Activated B cell treated with CpG ODN at 0.5 μM for 24 hours (primary cell): ENCODE data around the gene HSPA12B. TPM values are rescaled to one million over a fixed set of nuclear protein-coding genes. Genes with fewer than 3 reads are reported as not detected.

Source experiments
- ATAC-seq: fragments of 200-7000 bp; cut with Tn5 transposase; one replicate; pipeline ENCODE4 v1.10.0; 2021; ENCODE audit warnings: low read depth, mild to moderate bottlenecking, moderate library complexity
- CTCF ChIA-PET: fragments of 350-600 bp; sonication (Branson Sonifier 250); formaldehyde crosslinking; loops from one replicate; lab custom pipeline; 2021; ENCODE audit warnings: antibody characterized with exemption; lab: Charles Lee
- POLR2A ChIA-PET: fragments of 350-600 bp; sonication (Branson Sonifier 250); formaldehyde crosslinking; loops from one replicate; lab custom pipeline; 2021; ENCODE audit warnings: antibody characterized with exemption; lab: Charles Lee
- DNase-seq: peaks from one replicate; pipeline ENCODE4 v3.0.0; 2022
- H3K27ac Mint-ChIP-seq: one replicate; pipeline ENCODE4 v1.8.0; 2020; ENCODE audit warnings: mixed read lengths
- H3K27me3 Mint-ChIP-seq: one replicate; pipeline ENCODE4 v1.8.0; 2021; ENCODE audit warnings: mixed read lengths
- H3K36me3 Mint-ChIP-seq: one replicate; pipeline ENCODE4 v1.8.0; 2021; ENCODE audit warnings: low read depth, mixed read lengths
- H3K4me1 Mint-ChIP-seq: one replicate; pipeline ENCODE4 v1.8.0; 2021; ENCODE audit warnings: mixed read lengths
- H3K4me3 Mint-ChIP-seq: one replicate; pipeline ENCODE4 v1.8.0; 2020; ENCODE audit warnings: mild to moderate bottlenecking, mixed read lengths
- H3K9me3 Mint-ChIP-seq: one replicate; pipeline ENCODE4 v1.8.0; 2020; ENCODE audit warnings: mixed read lengths
- intact Hi-C: fragments of 100-400 bp; cut with micrococcal nuclease; formaldehyde crosslinking; loops from one replicate; pipeline ENCODE4 v1.15.1; 2024
- total RNA-seq: library from RNA; stranded (reverse); gene quantifications from 2 replicates; pipeline ENCODE4 v1.2.3, GENCODE V29; 2022
- TF ChIP-seq, protein P1 (sequence below): fragments of 200-600 bp; IDR thresholded peaks from one replicate; pipeline ENCODE4 v1.8.0; 2022; ENCODE audit warnings: antibody characterized with exemption, mild to moderate bottlenecking

Gene HSPA12B
- total RNA-seq, 1 donor from 2014 or later: not detected

DNA sequence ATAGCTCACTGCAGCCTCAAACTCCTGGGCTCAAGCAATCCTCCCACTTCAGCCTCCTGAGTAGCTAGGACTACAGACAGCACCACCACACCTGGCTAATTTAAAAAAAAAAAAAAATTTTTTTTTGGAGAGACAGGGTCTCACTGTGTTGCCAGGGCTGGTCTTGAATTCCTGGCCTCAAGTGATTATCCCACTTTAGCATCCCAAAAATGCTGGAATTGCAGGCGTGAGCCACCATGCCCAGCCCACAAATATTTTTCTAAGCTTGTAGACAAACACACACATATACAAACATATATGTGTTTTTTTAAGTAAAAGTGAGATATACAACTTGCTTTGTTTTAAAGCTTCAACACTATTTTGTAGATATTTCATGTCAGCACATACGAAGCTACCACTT is 10.8 kb downstream of the HSPA12B start:
- ATAC-seq: no peak
- peaks cover 11% of the 10 kb centered on the region for H3K4me1 Mint-ChIP-seq
- H3K36me3 Mint-ChIP-seq: no peaks in the 10 kb centered on the region
- TF ChIP-seq, protein P1, sequence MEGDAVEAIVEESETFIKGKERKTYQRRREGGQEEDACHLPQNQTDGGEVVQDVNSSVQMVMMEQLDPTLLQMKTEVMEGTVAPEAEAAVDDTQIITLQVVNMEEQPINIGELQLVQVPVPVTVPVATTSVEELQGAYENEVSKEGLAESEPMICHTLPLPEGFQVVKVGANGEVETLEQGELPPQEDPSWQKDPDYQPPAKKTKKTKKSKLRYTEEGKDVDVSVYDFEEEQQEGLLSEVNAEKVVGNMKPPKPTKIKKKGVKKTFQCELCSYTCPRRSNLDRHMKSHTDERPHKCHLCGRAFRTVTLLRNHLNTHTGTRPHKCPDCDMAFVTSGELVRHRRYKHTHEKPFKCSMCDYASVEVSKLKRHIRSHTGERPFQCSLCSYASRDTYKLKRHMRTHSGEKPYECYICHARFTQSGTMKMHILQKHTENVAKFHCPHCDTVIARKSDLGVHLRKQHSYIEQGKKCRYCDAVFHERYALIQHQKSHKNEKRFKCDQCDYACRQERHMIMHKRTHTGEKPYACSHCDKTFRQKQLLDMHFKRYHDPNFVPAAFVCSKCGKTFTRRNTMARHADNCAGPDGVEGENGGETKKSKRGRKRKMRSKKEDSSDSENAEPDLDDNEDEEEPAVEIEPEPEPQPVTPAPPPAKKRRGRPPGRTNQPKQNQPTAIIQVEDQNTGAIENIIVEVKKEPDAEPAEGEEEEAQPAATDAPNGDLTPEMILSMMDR: no peak
- ChIA-PET POLR2A (no interaction called here), CTCF (no interaction called here)
- no peaks in the 10 kb centered on the region for H3K9me3 Mint-ChIP-seq
- intact Hi-C loops: no loop called here
- DNase-seq: no peak
- no peak overlapping the region for H3K27ac Mint-ChIP-seq
- H3K4me3 Mint-ChIP-seq: no peak overlapping the region
- peaks cover 18% of the 10 kb centered on the region for H3K27me3 Mint-ChIP-seq

DNA sequence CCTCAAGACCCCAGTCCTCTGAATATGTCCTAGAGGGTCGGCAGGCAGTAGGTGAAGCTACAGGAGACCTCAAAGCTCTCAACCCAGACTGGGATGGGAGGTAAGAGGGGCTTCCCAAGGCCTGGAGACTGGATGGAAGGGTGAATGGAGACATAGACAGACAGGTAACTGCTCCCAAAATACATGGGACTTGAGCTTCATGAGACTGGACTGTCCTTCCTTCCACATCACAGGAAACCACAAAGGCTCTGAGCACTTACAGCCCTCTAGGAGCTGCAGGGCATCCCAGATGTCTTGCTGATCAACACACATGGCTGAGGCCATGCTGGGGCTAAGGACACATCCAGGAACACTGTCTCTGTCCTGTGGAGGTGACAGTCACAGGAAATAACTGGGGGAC is 11.6 kb downstream of the HSPA12B start:
- no peak overlapping the region for H3K27ac Mint-ChIP-seq
- DNase-seq (no peak), ATAC-seq (no peak)
- no peak overlapping the region for H3K4me3 Mint-ChIP-seq
- intact Hi-C loops: no loop called here
- H3K27me3 Mint-ChIP-seq: peaks cover 18% of the 10 kb centered on the region
- POLR2A ChIA-PET: no interaction called here
- H3K36me3 Mint-ChIP-seq: no peaks in the 10 kb centered on the region
- peaks cover 11% of the 10 kb centered on the region for H3K4me1 Mint-ChIP-seq
- H3K9me3 Mint-ChIP-seq: no peaks in the 10 kb centered on the region
- CTCF ChIA-PET: no interaction called here
- TF ChIP-seq, protein P1: no peak

DNA sequence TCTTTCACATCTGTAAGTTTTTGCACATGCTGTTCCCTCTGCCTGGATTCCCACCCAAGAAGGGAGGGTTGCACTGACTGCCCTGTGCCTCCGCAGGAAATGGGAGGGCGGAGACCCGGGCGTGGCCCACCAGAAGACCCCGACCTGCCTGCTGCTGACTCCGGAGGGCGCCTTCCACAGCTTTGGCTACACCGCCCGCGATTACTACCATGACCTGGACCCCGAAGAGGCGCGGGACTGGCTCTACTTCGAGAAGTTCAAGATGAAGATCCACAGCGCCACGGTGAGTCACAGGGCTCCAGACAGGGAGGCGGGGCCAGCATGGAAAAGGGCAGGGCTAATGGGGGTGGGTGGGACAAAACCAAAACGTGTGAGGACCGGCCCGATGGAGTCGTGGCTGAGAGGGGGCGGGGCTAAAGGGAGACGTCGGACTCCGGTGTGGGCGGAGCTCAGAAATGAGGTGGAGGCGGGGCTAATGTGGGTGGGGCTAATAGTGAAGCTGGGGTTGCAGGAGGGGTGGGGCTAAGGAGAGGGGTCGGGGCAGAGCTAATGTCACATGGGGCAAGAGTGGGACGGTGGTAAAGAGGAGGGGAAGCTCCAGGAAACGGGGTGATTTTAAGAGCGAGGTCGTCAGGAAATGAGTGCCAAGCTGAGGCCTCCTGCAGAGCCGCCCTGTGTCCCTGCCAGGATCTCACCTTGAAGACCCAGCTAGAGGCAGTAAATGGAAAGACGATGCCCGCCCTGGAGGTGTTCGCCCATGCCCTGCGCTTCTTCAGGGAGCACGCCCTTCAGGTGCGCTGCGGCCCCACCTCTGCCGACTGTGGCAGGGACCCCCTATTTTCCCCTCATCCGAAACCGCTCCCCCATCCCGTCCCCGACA is 12.6 kb downstream of the HSPA12B start:
- peak; percentile 84 for ATAC-seq
- CTCF ChIA-PET: interaction anchor here (1.2 kb wide), 1 partner anchor 23 kb away, joined by 3 read pairs; the partner anchor contains the start of gene ADISSP
- no peaks in the 10 kb centered on the region for H3K36me3 Mint-ChIP-seq
- POLR2A ChIA-PET: interaction anchor here (0.6 to 1.2 kb wide), 3 partner anchors 22 to 293 kb away, joined by 3 to 5 read pairs (median 3); partner anchors contain the start of gene ADISSP
- intact Hi-C loops: no loop called here
- H3K27me3 Mint-ChIP-seq: peaks cover 18% of the 10 kb centered on the region
- no peak overlapping the region for H3K27ac Mint-ChIP-seq
- H3K4me3 Mint-ChIP-seq: peak overlapping the region; percentile 64
- peak; percentile 42 for DNase-seq
- TF ChIP-seq, protein P1: no peak
- peaks cover 11% of the 10 kb centered on the region for H3K4me1 Mint-ChIP-seq
- no peaks in the 10 kb centered on the region for H3K9me3 Mint-ChIP-seq

DNA sequence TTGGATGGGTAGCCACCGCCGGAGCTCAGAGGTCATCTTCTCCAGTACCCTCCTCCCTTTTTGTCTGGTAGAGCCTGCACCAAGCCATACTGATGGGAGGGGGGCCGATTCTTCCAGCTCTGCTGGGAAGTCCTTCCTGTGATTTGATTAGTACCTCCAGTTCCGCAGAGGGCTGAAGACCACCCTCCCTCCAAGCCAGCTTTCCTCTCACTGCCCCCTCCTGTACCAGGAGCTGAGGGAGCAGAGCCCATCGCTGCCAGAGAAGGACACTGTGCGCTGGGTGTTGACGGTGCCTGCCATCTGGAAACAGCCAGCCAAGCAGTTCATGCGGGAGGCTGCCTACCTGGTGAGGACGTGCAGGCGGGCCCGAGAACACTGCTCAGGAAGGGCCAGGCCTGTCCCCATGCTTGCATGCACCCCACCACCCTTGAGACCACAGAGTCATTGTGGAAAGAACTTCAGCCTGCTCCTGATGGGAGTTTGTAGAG is 13.2 kb downstream of the HSPA12B start:
- H3K4me3 Mint-ChIP-seq: no peak overlapping the region
- CTCF ChIA-PET: interaction anchor here (1.2 kb wide), 1 partner anchor 22 kb away, joined by 3 read pairs; the partner anchor contains the start of gene ADISSP
- no peaks in the 10 kb centered on the region for H3K36me3 Mint-ChIP-seq
- POLR2A ChIA-PET: interaction anchor here (1.2 kb wide), 1 partner anchor 22 kb away, joined by 3 read pairs; the partner anchor contains the start of gene ADISSP
- no peaks in the 10 kb centered on the region for H3K9me3 Mint-ChIP-seq
- no peak overlapping the region for H3K27ac Mint-ChIP-seq
- H3K4me1 Mint-ChIP-seq: peaks cover 12% of the 10 kb centered on the region
- H3K27me3 Mint-ChIP-seq: peaks cover 18% of the 10 kb centered on the region
- intact Hi-C loops: no loop called here
- ATAC-seq: no peak
- TF ChIP-seq, protein P1: no peak
- DNase-seq: no peak

DNA sequence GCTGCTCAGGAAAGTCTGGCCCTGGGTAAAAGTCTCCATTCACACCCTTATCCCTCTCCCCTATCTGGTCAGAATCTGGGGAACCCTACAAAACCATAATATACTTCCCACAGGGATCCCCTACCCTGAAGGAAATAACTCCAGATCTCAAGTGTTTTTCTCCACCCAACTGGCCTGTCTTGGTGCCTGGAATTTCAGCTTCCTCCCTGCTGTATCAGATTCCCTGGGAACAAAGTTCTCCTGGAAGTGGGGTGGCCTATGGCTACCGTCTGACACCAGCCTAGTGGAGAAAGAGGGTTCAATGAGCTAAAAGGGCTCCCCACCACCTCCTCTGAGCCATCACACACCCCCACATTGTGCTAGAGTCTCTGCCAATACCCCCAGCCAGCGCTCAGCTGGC is 15.0 kb downstream of the HSPA12B start:
- intact Hi-C loops: no loop called here
- POLR2A ChIA-PET: interaction anchor here (0.6 kb wide), 1 partner anchor 32 kb away, joined by 3 read pairs; no protein-coding TSS in a partner anchor
- Mint-ChIP-seq H3K4me1 (peaks cover 20% of the 10 kb centered on the region), H3K36me3 (no peaks in the 10 kb centered on the region), H3K4me3 (no peak overlapping the region), H3K27me3 (peaks cover 18% of the 10 kb centered on the region), H3K27ac (no peak overlapping the region), H3K9me3 (no peaks in the 10 kb centered on the region)
- CTCF ChIA-PET: no interaction called here
- TF ChIP-seq, protein P1: no peak
- DNase-seq (no peak), ATAC-seq (no peak)
